ENCODE results near the gene FOXR1.
"Not testable (repeated sequence)": the region's sequence is repeated elsewhere in the genome, so short reads cannot be mapped to it uniquely, and the experiment has no call there.

The FOXR1 gene

DNA sequence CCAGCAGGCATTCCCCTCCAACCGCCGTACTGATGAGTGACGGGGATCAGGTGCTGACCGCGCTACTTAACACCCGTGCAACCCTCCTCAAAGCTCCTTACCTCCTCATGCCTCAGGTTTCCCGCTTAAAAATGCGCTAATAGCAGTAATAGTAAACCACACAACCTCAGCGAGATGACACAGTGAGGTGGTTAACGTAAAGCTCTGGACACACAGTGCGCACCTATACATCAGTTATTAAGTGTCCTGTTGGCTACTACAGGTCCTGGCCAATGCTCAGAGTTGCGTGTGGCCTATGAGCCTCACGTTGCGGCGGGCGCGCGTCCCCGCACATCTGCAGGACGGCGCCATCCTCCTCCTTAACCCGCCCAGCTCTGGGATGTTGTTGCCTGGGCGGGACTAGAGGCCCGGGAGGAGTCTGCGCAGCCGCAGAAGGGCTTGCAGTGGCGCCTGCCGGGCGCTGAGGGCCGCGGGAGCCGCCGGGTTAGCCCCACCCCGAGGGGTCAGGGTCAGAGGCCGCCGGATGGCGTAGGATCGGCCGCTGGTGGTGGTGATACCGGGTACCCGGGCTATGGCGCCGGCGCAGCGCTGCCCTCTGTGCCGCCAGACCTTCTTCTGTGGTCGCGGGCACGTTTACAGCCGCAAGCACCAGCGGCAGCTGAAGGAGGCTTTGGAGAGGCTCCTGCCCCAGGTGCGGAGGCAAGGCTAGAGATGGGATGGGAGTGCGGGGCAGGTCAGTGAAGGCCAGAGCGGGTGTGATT, 26.2 kb downstream of the FOXR1 start, which contains the start of gene CENATAC:
TSS of gene CENATAC (plus strand) at position 512 of the 761 bp plus-strand sequence. CDS start at position 572, 60 bp downstream.
- DNase-seq (ENCODE audit: low read depth in 2 of 2) = peak; percentile 87 to 91

DNA sequence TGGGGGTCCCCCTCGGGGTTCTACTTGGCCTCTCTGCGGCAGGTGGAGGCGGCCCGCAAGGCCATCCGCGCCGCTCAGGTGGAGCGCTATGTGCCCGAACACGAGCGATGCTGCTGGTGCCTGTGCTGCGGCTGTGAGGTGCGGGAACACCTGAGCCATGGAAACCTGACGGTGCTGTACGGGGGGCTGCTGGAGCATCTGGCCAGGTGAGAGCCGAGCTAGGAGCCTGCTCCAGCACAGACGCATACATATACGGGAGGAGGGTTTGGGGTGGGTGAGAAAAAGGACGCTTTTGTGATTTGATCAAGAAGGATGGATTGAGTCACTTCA, 26.8 kb downstream of the FOXR1 start:
- DNase-seq (ENCODE audit: low read depth in 2 of 2) = no peak

DNA sequence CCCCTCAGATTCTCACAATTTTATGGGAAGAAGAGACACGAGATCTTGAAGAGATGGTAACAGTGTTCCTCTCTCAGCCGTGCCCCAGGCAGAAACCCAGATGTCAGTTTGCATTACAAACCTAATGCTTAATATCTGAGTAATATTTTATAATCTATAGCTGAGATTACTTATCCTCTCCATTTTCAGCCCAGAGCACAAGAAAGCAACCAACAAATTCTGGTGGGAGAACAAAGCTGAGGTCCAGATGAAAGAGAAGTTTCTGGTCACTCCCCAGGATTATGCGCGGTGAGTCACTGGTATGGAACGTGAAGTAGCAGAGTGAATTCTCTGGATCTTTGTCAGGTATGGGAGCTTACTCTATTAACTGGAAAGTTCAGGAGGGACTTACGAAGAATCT, 27.3 kb downstream of the FOXR1 start:
- DNase-seq (ENCODE audit: low read depth in 2 of 2) = no peak

DNA sequence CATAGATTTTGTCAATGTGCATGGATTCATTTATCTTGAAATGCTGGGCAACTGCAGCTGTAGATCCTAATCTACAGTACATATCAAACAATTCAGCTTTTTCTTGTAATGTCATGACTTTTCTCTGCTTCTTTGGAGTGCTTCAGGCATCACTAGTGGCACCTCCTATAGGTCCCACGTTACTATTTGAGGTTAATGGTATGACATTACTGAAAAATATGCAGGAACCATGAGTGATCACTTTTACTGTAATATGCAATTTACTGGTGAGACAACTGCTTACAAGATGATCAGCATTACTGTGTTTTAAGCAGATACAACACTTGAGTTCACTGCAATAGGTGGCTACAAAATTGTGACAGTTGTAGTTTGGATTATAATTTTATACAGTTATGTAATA, 29.3 kb downstream of the FOXR1 start:
- no peak for DNase-seq (ENCODE audit: low read depth in 2 of 2)

DNA sequence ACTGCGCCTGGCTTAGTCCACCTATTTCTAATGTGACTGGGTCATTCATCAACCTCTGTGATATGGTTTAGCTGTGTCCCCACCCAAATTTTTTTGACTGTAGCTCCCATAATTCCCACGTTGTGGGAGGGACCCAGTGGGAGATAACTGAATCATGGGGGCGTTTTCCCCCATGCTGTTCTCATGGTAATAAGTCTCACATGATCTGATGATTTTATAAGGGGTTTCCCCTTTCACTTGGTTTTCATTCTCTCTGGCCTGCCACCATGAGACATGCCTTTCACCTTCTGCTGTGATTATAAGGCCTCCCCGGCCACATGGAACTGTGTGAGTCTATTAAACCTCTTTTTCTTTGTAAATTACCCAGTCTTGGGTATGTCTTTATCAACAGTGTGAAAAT, 35.1 kb downstream of the FOXR1 start:
- no peak for DNase-seq (ENCODE audit: low read depth in 2 of 2)

DNA sequence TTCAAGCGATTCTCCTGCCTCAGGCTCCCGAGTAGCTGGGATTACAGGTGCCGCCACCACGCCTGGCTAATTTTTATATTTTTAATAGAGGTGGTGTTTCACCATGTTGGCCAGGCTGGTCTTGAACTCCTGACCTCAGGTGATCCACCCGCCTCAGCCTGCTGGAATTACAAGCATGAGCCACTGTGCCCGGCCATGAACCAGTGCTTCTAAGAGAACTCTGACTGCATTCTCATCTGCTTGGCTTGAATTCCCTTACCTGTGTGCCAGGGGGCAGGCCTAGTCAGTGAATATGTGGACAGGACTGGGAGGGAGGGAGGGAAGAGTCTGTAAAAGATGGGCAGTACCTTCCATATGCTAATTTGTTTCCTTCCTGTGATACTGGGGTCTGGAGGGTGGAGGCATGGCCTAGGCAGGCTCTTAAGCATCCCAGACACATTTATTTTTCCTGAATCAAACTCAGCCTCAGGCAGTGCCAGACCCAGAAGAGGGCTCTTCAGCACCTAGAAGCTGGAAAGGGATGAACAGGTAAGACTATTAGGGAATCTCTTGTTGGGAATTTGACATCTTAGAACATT, 40.0 kb downstream of the FOXR1 start:
- DNase-seq (ENCODE audit: low read depth in 2 of 2) = no peak

DNA sequence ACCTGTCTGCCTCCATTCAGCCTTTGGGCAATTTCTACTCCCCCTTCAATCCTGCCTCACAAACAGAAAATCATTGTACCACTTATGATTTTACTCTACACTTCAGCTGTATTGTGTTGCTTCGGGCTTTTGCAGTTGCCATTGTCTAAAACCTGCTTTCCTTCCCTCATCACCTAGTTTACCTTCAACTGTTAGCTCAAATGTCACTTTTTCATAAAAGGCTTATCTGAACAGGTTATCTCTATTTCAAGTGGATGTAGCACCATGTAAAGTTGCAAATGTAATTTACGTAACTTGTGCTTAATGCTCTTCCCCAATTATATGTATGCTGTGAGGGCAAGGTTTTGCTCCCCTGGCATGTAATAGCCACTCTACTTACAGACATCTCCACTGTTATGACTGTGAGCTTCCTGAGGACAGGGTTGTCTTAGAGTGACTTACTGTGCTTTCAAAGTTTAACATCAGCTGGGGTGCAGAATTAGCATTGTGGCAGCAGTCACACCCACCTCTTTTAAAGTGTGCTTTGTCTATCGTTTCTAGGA, 41.1 kb downstream of the FOXR1 start:
- no peak for DNase-seq (ENCODE audit: low read depth in 2 of 2)

DNA sequence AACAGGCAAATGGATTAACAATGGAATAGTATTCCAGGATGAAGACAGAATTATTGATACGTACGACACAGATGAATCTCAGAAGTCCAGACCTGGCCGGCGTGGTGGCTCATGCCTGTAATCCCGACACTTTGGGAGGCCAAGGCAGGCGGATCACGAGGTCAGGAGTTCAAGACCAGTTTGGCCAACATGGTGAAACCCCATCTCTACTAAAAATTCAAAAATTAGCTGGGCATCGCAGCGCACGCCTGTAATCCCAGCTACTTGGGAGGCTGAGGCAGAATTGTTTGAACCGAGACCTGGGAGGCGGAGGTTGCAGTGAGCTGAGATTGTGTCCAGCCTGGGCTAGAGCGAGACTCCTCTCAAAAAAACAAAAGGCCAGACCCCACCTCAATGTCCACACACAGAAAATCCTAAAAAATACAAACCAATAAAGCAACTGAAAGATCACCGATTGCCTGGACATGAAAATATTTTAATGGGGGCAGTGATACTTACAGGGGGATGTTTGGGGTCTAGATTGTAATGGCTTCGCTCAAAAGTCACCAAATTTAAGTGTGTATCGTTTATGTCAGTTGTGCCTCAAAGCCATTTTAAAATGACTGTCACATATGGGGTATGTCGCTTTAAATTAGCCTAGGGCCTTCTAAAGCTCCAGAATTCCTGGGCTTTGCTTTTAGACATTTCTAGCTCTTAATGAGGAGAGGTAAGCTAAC, 42.8 kb downstream of the FOXR1 start:
- no peak for DNase-seq (ENCODE audit: low read depth in 2 of 2)

DNA sequence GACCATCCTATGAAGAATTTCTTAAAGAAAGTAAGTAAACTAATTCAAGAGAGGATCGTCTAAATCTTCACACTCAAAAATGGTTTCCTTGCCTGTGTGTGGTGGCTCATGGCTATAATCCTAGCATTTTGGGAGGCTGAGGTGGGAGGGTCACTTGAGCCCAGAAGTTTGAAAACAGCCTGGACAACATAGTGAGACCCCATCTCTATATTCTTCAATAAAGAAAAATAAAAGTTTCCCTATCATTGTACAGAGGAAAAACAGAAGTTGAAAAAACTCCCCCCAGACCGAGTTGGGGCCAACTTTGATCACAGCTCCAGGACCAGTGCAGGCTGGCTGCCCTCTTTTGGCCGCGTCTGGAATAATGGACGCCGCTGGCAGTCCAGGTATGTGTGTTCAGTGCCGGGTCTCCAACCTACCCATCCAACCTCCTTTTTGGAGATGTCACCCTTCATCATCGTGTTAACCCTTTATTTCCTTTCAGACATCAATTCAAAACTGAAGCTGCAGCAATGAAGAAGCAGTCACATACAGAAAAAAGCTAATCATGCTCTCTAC, 43.6 kb downstream of the FOXR1 start:
- no peak for DNase-seq (ENCODE audit: low read depth in 2 of 2)

DNA sequence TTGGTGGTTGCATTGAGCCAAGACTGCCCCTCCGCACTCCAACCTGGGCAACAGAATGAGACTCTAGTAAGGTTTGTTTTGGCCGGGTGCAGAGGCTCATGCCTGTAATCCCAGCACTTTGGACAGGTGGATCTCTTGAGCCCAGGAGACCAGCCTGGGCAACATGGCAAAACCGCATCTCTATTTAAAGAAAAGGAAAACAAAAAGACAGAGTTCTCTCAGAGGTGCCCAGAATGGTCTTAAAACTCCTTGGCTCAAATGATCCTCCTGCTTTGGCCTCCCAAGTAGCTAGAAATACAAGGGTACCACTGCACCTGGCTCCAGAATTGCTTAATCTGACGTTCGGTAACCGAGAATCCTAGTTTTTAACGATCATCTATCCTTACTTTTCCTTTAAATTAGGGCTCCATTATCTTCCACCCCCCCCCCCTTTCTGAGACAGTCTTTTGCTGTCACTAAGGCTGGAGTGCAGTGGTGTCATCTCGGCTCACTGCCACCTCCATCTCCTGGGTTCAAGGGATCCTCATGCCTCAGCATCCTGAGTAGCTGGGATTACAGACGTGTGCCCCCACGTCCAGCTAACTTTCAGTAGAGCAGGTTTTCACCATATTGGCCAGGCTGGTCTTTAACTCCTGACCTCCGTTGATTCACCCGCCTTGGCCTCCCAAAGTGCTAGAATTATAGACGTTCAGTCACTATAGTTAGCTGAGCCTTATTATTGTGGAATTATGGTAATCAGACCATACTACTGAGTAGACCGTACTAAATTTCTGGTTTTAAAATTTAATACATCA, 44.9 kb downstream of the FOXR1 start:
- no peak for DNase-seq (ENCODE audit: low read depth in 2 of 2)

DNA sequence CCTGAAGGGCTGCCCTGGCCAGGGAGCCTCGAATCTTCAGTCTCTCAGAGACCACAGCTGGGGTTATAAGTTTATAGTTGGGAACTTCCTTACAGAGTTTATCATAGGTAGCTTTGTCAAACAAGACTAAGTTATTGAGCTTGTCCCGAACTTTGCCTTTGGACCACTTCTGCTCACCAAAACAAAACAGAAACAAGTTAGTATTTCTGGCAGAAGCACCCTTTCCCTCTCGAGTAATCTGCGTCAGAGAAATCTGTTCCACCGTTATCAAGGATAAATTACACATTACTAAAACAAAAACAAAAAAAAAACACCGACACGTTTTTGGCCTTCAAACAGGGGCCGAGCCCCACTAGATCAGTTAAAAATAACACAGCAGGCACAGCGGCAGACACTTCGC, 45.8 kb downstream of the FOXR1 start:
- not testable (repeated sequence) for DNase-seq (ENCODE audit: low read depth in 2 of 2)

DNA sequence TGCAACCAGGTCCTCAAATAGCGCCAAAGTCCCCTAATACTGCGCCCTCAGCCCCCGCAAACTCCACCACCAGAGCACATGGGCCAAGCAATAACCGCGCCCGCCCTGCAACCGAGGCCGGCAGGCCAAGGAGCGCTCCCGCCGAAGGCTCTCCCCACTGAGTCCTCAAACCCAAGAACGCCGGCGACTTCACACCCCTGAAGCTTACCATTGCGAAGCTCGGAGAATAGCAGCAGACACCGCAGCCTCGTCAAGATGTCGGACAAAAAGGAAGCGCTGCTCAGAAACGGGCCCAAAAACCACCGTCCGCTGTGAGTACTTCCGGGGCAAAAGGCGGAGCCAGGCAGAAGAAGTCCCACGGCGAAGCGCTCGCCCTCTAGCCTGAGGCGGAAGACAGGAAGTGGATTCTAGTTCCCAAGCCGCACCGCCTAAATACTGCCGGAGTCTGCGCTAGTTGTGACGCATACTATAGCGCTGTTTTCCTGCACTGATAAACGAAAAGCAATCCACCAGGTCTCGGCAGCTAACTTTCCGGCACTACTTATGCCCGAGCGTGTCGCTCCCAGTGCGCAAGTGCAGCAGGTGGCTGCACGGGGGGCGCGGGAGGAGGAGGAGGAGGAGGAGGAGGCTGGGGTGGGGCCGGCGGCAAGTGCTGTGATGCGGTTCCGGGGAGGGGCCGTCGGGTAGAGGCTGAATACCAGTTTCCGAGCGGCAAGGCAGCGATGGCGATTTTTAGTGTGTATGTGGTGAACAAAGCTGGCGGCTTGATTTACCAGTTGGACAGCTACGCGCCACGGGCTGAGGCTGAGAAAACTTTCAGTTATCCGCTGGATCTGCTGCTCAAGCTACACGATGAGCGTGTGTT, 46.7 kb downstream of the FOXR1 start, which contains the start of the genes RPS25 and TRAPPC4:
TSS of gene RPS25 (minus strand) at position 270 of the 865 bp plus-strand sequence. CDS start at position 211, 59 bp downstream.
TSS of gene TRAPPC4 (plus strand) at position 693 of the 865 bp plus-strand sequence. CDS start at position 723, 30 bp downstream.
- DNase-seq (ENCODE audit: low read depth in 2 of 2) = peak; percentile 86 to 91

DNA sequence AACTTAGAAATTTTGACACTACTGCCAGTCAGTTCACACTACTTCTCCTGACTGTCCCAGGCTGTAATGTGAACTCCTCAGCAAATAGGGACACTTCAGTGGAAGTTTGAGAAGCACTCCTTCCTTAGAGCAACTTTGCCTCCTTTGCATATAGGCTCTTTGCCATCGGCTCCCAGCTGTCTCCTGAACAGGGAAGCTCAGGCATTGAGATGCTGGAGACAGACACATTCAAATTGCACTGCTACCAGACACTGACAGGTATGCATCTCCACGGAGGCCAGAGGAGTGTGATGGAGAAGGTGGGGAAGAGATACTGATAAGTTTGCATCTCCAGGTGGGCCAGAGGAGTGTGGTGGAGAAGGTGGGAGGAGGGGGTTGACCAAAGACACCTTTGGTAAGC, 48.4 kb downstream of the FOXR1 start:
- DNase-seq (ENCODE audit: low read depth in 2 of 2) = no peak

DNA sequence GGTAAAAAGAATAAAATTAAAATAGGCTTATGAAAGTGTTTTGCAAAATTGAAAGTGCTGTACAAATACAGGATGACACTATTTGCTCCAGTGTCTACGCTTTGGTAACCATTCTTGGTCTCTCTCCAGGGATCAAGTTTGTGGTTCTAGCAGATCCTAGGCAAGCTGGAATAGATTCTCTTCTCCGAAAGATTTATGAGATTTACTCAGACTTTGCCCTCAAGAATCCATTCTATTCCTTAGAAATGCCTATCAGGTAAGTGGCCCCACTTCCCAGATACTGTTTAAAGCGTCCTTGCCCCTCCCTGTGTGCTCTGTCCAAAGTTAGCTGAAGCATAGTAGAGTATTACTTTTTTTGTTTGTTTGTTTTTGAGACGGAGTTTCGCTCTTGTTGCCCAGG, 50.1 kb downstream of the FOXR1 start:
- DNase-seq (ENCODE audit: low read depth in 2 of 2) = no peak

DNA sequence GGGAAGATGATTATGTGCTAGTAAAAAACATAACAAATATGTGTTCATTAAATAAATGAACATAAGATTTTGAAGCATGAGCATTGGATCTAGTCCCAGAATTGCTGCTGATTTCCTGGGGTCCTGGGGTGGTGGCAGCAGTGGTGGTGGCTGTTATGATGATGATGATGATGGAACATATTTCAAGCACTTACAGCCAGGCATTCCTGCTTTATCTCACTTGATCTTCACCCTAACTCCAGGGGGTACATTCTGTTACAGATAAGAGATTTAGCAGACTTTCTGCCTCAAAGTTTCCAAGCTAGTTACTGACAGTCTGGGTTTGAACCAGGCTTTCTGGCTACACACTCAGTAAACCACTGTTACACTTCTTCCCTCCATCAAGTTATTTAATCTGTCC, 52.2 kb downstream of the FOXR1 start:
- no peak for DNase-seq (ENCODE audit: low read depth in 2 of 2)

DNA sequence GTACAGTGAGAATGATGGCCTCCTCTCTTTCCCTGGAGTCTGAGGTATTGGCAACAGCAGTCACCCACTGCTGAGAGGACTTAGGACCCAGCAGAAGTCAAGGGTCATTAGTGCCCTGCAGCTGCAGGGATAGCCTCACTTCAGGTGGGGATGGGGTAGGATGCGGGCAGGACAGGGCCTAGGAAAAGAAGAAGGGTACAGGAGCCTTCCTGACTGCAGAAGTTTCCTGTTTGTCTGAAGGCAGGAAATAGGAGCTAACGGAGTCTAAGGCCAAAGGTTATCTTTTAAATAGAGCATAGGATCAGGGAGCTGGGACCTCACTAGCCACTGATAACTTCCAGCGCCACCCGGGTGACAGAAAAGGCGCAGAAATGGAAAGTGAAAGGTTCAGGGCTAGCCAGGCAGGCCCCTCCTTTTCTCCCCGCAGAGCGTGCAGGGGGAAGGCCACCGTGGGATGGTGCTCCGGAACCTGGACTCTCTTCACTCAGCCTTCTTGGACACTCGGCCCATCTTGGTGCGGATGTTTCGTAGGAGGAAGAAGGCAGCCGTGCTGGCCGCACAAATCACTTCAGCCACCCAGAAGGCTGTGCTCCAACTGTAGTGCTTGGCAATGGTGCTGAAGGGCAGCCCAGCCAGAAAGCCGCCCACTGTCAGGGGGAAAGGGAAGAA, 53.0 kb downstream of the FOXR1 start:
- DNase-seq (ENCODE audit: low read depth in 2 of 2) = no peak

DNA sequence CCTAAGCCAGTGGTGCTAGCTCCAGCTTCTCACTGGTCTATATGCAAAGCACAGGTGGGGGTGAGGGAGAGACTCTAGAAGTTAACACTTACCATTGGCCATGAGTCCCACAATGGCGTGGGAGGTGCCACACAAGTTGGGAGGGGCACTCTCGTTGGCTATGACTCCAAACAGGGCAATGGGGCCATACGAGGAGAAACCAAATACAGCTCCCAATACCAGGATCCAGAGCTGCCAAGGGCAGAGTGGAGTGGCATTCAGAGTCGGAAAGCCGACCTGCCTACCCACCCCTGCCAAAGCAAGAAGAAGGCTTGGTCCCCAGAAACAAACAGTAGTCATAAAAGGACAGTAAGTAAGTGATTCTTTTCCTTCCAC, 53.5 kb downstream of the FOXR1 start:
- no peak for DNase-seq (ENCODE audit: low read depth in 2 of 2)

DNA sequence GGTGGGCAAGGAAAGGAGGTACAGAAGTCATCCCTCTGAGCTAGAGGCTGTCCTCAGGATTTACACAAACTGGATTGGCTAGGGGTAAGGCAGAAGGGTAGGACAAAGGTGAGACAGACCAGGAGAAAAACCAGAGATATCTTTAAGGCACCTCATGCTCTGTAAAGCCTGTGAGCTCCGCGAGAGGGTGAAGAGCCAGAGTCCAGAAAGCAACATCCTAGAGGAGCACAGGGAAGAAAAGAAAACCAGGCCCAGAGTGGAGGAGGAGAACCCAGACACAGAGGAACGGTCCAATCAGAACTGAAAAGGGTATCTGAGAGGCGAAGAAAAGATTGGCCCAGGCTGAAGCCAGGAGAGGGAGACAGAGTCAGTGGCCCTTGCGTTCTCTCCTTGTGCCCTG, 54.0 kb downstream of the FOXR1 start:
- no peak for DNase-seq (ENCODE audit: low read depth in 2 of 2)

DNA sequence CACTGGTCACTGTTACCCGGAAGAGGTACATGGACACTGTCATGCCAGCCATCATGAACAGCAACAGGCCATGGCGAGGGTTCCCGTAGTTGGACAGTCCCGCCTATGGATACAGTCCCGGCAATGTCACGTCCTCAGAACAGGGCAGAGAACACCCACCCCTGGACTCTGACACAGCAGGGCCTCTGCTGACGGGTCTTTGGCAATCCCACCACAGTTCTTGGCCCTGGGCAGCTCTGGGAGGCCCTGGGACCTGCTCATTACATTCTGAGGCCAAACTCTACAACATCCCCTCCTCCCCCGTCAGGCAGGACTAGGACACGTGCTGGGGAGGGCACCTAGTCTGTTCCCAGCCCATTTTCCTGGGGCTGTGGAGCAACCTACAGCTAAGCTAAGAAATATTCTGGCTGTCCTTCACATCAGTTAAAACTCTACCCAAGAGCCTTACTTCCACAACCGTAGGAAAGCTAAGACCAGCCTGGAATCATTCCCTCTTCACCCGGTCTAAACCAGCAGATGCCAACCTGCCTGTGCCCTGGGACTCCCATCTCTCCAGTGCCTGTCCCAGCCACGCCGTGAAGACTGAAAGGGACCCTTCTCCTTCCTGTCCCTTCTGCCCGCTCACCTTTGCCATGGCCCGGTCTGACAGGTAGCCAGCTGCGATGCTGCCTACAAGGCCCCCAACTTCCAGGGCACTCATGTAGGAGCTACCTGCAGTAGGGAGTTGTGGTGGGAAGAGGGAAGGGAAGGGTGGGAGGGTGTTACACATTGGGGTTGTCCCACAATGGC, 54.6 kb downstream of the FOXR1 start:
- DNase-seq (ENCODE audit: low read depth in 2 of 2) = no peak

All from stimulated activated CD8-positive, alpha-beta memory T cell treated with anti-CD3 and anti-CD28 coated beads, Interleukin-15, amount 100 ng/mL, for 4 hours (primary cell).